ENCODE data around the gene NSUN6. TPM values are rescaled to one million over a fixed set of nuclear protein-coding genes. Genes with fewer than 3 reads are reported as not detected.
"Not testable (repeated sequence)": the region's sequence is repeated elsewhere in the genome, so short reads cannot be mapped to it uniquely, and the experiment has no call there.

NSUN6 gene
- total RNA-seq, 1 donor from 2014 or later, result 3.7 TPM

- no peak for DNase-seq (ENCODE audit: extremely low read depth, low read depth, low spot score)
Measured at GRCh38 chr10:18659819-18660535, 8.6 kb upstream of the NSUN6 start.

GRCh38 chr10:18659125-18659818, 7.9 kb upstream of the NSUN6 start, which contains the start of gene ARL5B:
TSS of gene ARL5B (plus strand) at chr10:18659431. CDS start at chr10:18659638, 207 bp downstream.
- DNase-seq (ENCODE audit: extremely low read depth, low read depth, low spot score), result peak; percentile 79

GRCh38 chr10:18658271-18659124, 7.1 kb upstream of the NSUN6 start:
- no peak for DNase-seq (ENCODE audit: extremely low read depth, low read depth, low spot score)

- DNase-seq (ENCODE audit: extremely low read depth, low read depth, low spot score), result no peak
Measured at GRCh38 chr10:18656724-18657123, 5.3 kb upstream of the NSUN6 start.

- no peak for DNase-seq (ENCODE audit: extremely low read depth, low read depth, low spot score)
Measured at GRCh38 chr10:18653112-18653511, 1.7 kb upstream of the NSUN6 start.

- DNase-seq (ENCODE audit: extremely low read depth, low read depth, low spot score), result no peak
Measured at GRCh38 chr10:18650404-18650997, 886 bp downstream of the NSUN6 start.

- no peak for DNase-seq (ENCODE audit: extremely low read depth, low read depth, low spot score)
Measured at GRCh38 chr10:18649364-18649959, 1.9 kb downstream of the NSUN6 start.

- DNase-seq (ENCODE audit: extremely low read depth, low read depth, low spot score), result no peak
Measured at GRCh38 chr10:18647945-18648344, 3.4 kb downstream of the NSUN6 start.

GRCh38 chr10:18647151-18647550, 4.2 kb downstream of the NSUN6 start:
- no peak for DNase-seq (ENCODE audit: extremely low read depth, low read depth, low spot score)

GRCh38 chr10:18639719-18640118, 11.7 kb downstream of the NSUN6 start:
- DNase-seq (ENCODE audit: extremely low read depth, low read depth, low spot score), result not testable (repeated sequence)

- not testable (repeated sequence) for DNase-seq (ENCODE audit: extremely low read depth, low read depth, low spot score)
Measured at GRCh38 chr10:18637400-18637799, 14.0 kb downstream of the NSUN6 start.

GRCh38 chr10:18635995-18636394, 15.4 kb downstream of the NSUN6 start:
- DNase-seq (ENCODE audit: extremely low read depth, low read depth, low spot score), result no peak

- not testable (repeated sequence) for DNase-seq (ENCODE audit: extremely low read depth, low read depth, low spot score)
Measured at GRCh38 chr10:18632500-18632899, 18.9 kb downstream of the NSUN6 start.

- not testable (repeated sequence) for DNase-seq (ENCODE audit: extremely low read depth, low read depth, low spot score)
Measured at GRCh38 chr10:18627452-18628018, 23.9 kb downstream of the NSUN6 start.

- no peak for DNase-seq (ENCODE audit: extremely low read depth, low read depth, low spot score)
Measured at GRCh38 chr10:18625886-18626285, 25.5 kb downstream of the NSUN6 start.

GRCh38 chr10:18623671-18624070, 27.7 kb downstream of the NSUN6 start:
- not testable (repeated sequence) for DNase-seq (ENCODE audit: extremely low read depth, low read depth, low spot score)

GRCh38 chr10:18620856-18621255, 30.5 kb downstream of the NSUN6 start:
- no peak for DNase-seq (ENCODE audit: extremely low read depth, low read depth, low spot score)

GRCh38 chr10:18619016-18619415, 32.4 kb downstream of the NSUN6 start:
- DNase-seq (ENCODE audit: extremely low read depth, low read depth, low spot score), result no peak

GRCh38 chr10:18616337-18616736, 35.0 kb downstream of the NSUN6 start:
- no peak for DNase-seq (ENCODE audit: extremely low read depth, low read depth, low spot score)

- no peak for DNase-seq (ENCODE audit: extremely low read depth, low read depth, low spot score)
Measured at GRCh38 chr10:18615618-18616017, 35.8 kb downstream of the NSUN6 start.
